Glutamatergic neuron (in vitro differentiated cells): Measurements from ENCODE around the gene SLC16A5. TPM values are rescaled to one million over a fixed set of nuclear protein-coding genes. Genes with fewer than 3 reads are reported as not detected.

Experiments used
- DNase-seq: peaks from one replicate; pipeline ENCODE4 v3.0.0; 2022
- H3K27ac Mint-ChIP-seq: one replicate; pipeline ENCODE4 v1.8.0; 2020; ENCODE audit warnings: mild to moderate bottlenecking, mixed read lengths, inconsistent platforms; ENCODE audit not compliant: unreplicated experiment
- H3K27me3 Mint-ChIP-seq: one replicate; pipeline ENCODE4 v1.8.0; 2020; ENCODE audit warnings: mild to moderate bottlenecking, moderate library complexity, mixed read lengths, inconsistent platforms; ENCODE audit not compliant: unreplicated experiment
- H3K36me3 Mint-ChIP-seq: one replicate; pipeline ENCODE4 v1.8.0; 2020; ENCODE audit warnings: mild to moderate bottlenecking, mixed read lengths, inconsistent platforms; ENCODE audit not compliant: unreplicated experiment
- H3K4me1 Mint-ChIP-seq: one replicate; pipeline ENCODE4 v1.8.0; 2020; ENCODE audit warnings: mild to moderate bottlenecking, low read depth, mixed read lengths, inconsistent platforms; ENCODE audit not compliant: unreplicated experiment
- H3K4me3 Mint-ChIP-seq: one replicate; pipeline ENCODE4 v1.8.0; 2020; ENCODE audit warnings: mild to moderate bottlenecking, mixed read lengths, inconsistent platforms; ENCODE audit not compliant: unreplicated experiment
- H3K9me3 Mint-ChIP-seq: one replicate; pipeline ENCODE4 v1.8.0; 2020; ENCODE audit warnings: mild to moderate bottlenecking, moderate library complexity, mixed read lengths, inconsistent platforms; ENCODE audit not compliant: unreplicated experiment
- total RNA-seq: library from RNA; stranded (reverse); fragmentation: NEBNext Ultra II Directional; extraction: Animal tissue kit (Norgen Biotek cat#: 25700); gene quantifications from one replicate; pipeline ENCODE4 v1.2.1, GENCODE V29; 2021; ENCODE audit not compliant: unreplicated experiment
- TF ChIP-seq, protein P1 (sequence below): fragments of 200-600 bp; sonication (generic); IDR thresholded peaks from one replicate; pipeline ENCODE4 v1.5.0; 2021; ENCODE audit not compliant: partially characterized antibody, unreplicated experiment

SLC16A5 gene
- total RNA-seq, 1 donor from 2014 or later = 1.1 TPM

- DNase-seq = no peak
- Mint-ChIP-seq H3K9me3 (peaks cover 6% of the 10 kb centered on the region), H3K36me3 (no peaks in the 10 kb centered on the region), H3K27me3 (peaks cover 4% of the 10 kb centered on the region), H3K4me1 (peaks cover 5% of the 10 kb centered on the region), H3K4me3 (no peak overlapping the region), H3K27ac (no peak overlapping the region)
- TF ChIP-seq, protein P1, sequence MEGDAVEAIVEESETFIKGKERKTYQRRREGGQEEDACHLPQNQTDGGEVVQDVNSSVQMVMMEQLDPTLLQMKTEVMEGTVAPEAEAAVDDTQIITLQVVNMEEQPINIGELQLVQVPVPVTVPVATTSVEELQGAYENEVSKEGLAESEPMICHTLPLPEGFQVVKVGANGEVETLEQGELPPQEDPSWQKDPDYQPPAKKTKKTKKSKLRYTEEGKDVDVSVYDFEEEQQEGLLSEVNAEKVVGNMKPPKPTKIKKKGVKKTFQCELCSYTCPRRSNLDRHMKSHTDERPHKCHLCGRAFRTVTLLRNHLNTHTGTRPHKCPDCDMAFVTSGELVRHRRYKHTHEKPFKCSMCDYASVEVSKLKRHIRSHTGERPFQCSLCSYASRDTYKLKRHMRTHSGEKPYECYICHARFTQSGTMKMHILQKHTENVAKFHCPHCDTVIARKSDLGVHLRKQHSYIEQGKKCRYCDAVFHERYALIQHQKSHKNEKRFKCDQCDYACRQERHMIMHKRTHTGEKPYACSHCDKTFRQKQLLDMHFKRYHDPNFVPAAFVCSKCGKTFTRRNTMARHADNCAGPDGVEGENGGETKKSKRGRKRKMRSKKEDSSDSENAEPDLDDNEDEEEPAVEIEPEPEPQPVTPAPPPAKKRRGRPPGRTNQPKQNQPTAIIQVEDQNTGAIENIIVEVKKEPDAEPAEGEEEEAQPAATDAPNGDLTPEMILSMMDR = no peak
These were observed 38.0 kb upstream of the SLC16A5 start for GRCh38 chr17:75049706-75050105.

- Mint-ChIP-seq H3K27ac (no peak overlapping the region), H3K9me3 (no peaks in the 10 kb centered on the region), H3K27me3 (peaks cover 4% of the 10 kb centered on the region), H3K4me1 (peaks cover 3% of the 10 kb centered on the region), H3K36me3 (peaks cover 4% of the 10 kb centered on the region), H3K4me3 (no peak overlapping the region)
- no peak for DNase-seq
- TF ChIP-seq, protein P1 = no peak
These were observed 35.8 kb upstream of the SLC16A5 start for GRCh38 chr17:75051941-75052340.

DNA sequence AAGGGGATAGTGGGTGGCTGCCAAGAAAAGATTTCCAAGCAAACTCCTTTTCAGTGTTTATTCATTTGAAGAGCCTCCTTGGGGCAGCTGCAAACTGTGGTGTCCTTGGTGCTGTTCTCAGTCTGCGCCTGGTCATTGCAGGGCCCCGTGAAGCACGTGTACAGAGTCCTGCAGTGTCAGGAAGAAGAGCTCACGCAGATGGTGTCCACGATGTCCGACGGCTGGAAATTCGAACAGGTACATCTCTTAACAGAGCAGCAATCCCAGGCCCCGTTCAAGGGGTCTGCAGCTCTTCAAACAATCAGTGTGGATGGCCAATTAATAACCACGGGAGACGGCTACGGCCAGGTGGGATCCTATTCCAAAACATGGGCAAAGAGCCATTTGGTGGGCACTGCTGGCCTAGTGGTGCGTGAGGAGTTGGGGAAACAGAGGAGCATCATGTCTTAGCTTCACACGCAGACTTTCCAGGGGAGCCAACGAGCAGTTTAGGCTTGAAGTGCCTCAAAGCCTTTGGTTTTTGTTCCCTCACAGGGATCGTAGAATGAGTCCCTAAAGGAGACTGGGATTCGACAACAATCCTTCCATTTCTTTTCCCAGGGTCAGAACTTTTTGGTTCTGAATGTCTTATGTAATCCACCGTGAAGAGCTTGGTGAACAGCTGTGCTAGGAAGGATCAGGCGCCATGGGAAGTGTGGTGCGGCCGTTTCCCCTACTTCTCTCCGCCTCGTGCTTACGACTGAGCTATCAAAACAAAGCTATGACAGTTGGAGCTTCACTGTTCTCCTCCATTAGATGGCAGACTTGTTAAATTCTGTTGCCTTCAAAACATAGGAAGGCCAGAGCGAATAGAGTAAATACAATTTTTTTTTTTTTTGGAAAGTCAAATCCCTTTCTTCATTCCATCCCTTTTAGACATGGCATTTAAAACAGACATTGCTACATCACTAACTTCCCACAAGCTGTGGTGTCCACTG is 28.1 kb upstream of the SLC16A5 start:
- Mint-ChIP-seq H3K27ac (peak overlapping the region; percentile 67), H3K36me3 (peaks cover 4% of the 10 kb centered on the region)
- no peak for DNase-seq

GRCh38 chr17:75060434-75061054 is 27.2 kb upstream of the SLC16A5 start:
- Mint-ChIP-seq H3K27me3 (peaks cover 2% of the 10 kb centered on the region), H3K36me3 (peaks cover 4% of the 10 kb centered on the region), H3K27ac (no peak overlapping the region), H3K4me3 (no peak overlapping the region), H3K9me3 (no peaks in the 10 kb centered on the region), H3K4me1 (peaks cover 11% of the 10 kb centered on the region)
- DNase-seq = no peak
- TF ChIP-seq, protein P1 = no peak

More for the DNA sequence above, 28.1 kb upstream of the SLC16A5 start:
- TF ChIP-seq, protein P1 = peak; percentile 9
- peak overlapping the region; percentile 3 for H3K4me3 Mint-ChIP-seq
- no peaks in the 10 kb centered on the region for H3K9me3 Mint-ChIP-seq
- H3K27me3 Mint-ChIP-seq = peaks cover 2% of the 10 kb centered on the region
- H3K4me1 Mint-ChIP-seq = peaks cover 11% of the 10 kb centered on the region
